Epidermal melanocyte (primary cell): ENCODE results near the gene FKBP14.

Experiments used
- DNase-seq: peaks from one replicate; pipeline ENCODE4 v3.0.0; 2011; ENCODE audit warnings: low spot score; ENCODE audit not compliant: insufficient read length

FKBP14 gene

GRCh38 chr7:30034501-30034900 is 8.0 kb upstream of the FKBP14 start:
- no peak for DNase-seq

DNA sequence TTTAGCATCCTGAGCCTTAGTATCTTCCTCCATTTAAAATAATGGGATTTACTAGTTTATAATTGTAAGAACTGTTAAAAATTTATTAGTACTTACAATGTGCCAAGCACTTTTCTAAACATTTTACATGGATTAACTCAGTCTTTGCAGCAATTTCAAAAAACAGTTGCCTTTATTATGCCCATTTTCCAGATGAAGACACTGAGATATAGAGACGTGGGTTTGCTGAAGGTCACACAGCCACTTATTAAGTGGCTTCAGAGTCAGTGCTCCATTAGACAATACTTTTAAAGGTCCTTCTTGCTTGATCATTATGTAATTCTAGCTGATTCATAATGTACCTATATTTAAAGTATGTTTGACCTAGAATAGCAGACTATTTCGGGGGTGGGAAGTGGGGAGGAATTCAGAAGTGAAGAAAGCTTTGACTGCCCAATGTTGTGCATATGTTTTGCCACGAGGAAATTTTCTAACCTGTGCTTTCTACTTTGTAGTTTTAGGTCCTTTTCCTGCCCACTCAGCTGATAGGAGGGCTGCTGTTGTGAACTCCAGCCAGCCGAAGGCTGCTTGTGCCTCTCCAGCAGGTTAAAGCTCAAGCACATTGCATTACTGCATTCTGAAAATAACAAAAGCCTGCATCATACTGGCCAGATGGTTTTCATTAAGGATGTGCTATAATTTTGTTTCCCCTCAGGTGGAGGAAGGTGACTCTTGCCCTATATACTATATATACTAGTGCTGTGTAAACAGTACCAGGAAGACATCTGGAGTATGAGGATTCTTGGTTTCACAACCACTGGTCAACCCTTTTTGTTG is 6.0 kb upstream of the FKBP14 start:
- DNase-seq = no peak

- DNase-seq = no peak
Observed at GRCh38 chr7:30029696-30030095, 3.2 kb upstream of the FKBP14 start.

DNA sequence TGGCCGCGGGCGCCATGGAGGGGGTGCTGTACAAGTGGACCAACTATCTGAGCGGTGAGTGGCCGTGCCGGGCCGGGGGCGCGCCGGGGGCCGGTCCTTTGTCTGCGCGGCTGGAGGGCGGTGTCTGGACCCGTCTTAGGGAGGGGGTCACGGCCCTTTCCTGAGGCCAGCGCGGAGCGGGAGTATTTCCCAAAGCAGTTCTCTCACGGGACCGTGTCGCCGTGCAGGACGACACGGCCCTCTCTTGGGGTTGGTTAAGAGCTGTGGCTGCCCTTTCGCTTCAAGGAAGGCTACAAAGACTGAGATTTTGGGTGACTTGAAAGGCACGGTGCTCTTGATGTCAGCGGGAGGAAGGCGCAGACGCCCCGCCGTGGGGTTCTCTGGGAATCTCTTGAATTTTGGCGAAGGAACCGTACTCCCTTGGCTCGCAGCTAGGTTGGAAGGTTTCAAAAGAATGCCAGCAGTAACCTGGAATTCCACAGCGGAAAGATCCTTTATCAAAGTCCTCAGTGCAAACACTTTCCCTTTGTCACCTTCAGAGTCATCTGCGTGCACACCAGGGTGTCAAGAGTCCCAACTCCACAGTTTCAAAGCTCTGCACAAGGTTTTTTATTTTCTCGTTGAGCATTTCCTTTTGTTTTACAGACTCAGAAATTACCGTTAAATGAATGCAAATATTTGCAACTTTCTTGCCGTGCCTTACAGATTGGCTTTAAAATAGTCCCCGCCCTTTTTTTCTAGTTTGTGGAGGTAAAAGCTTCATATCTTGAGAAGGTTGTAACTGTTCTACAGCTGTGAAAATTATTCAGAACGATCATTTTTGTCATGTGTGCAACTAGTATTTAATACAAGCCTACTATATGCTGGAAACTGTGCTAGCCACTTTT is 2.5 kb upstream of the FKBP14 start:
- DNase-seq = no peak

- DNase-seq = peak; percentile 70
Observed at GRCh38 chr7:30028216-30028748, 1.8 kb upstream of the FKBP14 start, which contains the start of gene PLEKHA8. Gene PLEKHA8 (plus strand): TSS chr7:30028412. CDS start chr7:30028763, 351 bp downstream.

GRCh38 chr7:30027740-30028215 is 1.3 kb upstream of the FKBP14 start:
- no peak for DNase-seq

GRCh38 chr7:30027065-30027456 is 559 bp upstream of the FKBP14 start:
- no peak for DNase-seq

- DNase-seq = no peak
Observed at GRCh38 chr7:30023524-30023923, 3.0 kb downstream of the FKBP14 start.

GRCh38 chr7:30022991-30023390 is 3.5 kb downstream of the FKBP14 start:
- DNase-seq = no peak

DNA sequence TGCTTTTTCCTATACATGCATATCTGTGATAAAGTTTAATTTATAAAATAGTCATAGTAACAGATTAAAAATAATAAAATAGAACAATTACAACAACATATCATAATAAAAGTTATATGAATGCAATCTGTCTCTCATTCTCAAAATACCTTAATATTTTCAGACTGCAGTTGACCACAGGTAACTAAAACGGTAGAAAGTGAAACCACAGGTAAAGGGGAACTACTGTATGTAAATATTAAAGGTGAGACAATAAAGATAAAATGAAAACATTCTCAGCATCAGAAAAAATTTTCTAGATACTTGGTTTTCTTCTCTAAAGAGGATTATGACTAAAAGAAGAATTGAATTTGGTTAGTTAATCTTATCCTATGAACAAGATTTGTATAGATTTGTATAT is 6.0 kb downstream of the FKBP14 start:
- no peak for DNase-seq

DNA sequence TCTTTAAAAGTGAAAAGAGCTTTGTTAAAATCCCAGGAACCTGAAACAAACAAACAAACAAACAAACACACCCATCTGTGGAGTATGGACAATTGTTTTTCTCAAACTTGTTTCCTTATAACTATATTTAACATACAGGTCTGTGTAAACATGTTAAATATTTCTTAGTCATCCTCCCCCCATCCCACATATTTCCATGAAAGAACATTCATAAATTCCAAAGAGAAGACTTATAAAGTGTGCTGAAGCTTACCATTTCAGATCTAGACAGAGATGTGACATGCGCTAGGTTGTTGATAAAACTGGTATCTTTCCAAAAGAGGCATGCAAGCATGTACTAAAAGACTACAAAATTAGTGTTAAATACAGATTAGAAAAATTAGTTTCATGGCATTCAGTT is 6.5 kb downstream of the FKBP14 start:
- no peak for DNase-seq

GRCh38 chr7:30019387-30019786 is 7.1 kb downstream of the FKBP14 start:
- DNase-seq = no peak

GRCh38 chr7:30018451-30018850 is 8.1 kb downstream of the FKBP14 start:
- no peak for DNase-seq

DNA sequence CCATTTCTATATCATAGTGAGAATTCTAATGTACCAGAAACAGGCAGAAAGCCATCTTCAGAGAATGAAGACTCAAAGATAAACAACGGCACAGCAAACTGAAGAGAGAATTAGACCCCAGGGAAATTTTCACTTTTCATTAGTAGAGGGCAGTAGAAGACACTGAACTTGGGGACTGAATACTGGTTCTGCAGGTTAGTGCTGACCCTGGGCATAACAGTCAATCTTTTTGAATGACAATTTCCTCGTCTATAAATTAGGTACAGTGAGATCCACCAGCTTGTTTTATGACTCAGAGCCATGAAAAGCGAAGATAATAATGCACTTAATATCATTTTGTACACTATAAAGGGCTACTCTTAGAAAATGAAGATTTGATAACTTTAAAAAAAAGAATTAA is 13.7 kb downstream of the FKBP14 start:
- no peak for DNase-seq

GRCh38 chr7:30010021-30010420 is 16.5 kb downstream of the FKBP14 start:
- no peak for DNase-seq

DNA sequence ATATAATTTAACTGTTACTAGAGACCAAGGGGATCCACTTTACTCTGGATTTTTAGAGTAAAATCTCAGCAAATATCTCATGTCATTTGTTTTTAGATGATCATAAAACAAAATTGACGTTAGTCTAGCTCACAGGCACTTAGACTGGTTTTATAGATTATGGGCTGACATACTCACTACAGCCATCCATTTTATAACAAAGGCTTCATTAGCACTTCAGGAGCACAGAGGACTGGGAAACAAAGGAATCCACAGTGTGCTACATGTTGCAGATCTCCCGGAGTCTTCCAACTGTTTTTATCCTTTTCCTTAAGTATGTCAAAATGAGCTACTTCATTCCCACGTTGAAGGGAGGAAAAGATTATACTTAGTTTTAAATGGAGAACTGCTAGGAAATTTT is 21.0 kb downstream of the FKBP14 start:
- DNase-seq = no peak

DNA sequence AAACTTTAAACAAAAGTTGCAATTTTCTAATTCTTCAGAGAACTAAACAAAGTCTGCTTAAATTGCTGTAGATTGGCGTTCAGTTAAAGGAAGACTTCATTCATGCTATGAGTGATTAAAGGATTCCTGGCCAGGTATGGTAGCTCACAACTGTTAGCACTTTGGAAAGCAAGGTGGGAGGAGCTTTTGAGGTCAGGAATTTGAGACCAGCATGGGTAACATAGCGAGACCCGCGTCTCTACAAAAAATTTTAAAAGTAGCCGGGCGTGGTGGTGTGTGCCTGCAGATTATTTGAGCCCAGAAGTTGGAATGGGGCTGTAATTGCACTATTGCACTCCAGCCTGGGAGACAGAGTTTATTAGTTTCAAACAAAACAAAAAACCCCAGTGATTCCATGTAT is 23.4 kb downstream of the FKBP14 start:
- DNase-seq = no peak

DNA sequence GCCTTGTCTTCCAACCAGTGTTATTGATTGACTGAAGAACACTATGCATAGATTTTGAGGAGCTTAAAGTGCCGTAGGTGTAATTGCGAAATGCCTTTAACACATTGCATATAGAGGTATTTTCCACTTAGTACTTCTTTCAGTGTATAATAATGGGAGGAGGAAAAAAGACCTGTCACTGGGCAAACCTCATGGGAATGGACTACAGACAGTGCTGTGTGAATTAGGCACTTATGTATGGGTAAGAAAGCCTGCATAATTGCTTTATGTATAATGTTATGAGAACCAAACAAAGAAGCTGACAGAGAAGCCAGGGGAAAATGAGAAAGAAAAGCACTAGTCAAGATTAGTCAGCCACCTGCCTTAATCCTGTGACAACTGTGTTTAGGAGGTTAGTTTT is 24.5 kb downstream of the FKBP14 start:
- no peak for DNase-seq

- DNase-seq = no peak
Observed at GRCh38 chr7:29998489-29998888, 28.0 kb downstream of the FKBP14 start.

DNA sequence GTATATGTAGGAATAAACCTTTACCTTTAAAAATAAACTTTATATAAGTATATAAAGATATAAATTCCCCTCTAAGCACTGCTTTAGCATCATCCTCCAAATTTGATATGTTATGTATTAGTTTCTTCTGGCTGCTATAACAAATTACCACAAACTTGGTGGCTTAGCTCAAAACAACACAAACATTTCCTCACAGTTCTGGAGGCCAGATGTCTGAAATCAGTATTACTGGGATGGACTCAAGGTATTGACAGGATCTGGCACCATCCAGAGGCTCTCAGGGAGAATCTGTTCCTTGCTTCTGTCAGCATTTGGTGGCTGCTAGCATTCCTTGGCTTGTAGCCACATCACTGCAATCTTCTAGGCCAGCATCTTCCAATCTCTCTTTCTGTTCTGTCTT is 30.2 kb downstream of the FKBP14 start:
- DNase-seq = no peak

- DNase-seq = no peak
Observed at GRCh38 chr7:29995652-29996051, 30.9 kb downstream of the FKBP14 start.

GRCh38 chr7:29993140-29993539 is 33.4 kb downstream of the FKBP14 start:
- DNase-seq = no peak
